GM21723 (cell line): ENCODE results near the gene LIPA.

ENCODE experiments used
- ATAC-seq: cut with Tn5 transposase; IDR thresholded peaks from one replicate; pipeline ENCODE4 v1.9.1; 2021; ENCODE audit warnings: mild to moderate bottlenecking, moderate library complexity; ENCODE audit not compliant: unreplicated experiment

The LIPA gene

DNA sequence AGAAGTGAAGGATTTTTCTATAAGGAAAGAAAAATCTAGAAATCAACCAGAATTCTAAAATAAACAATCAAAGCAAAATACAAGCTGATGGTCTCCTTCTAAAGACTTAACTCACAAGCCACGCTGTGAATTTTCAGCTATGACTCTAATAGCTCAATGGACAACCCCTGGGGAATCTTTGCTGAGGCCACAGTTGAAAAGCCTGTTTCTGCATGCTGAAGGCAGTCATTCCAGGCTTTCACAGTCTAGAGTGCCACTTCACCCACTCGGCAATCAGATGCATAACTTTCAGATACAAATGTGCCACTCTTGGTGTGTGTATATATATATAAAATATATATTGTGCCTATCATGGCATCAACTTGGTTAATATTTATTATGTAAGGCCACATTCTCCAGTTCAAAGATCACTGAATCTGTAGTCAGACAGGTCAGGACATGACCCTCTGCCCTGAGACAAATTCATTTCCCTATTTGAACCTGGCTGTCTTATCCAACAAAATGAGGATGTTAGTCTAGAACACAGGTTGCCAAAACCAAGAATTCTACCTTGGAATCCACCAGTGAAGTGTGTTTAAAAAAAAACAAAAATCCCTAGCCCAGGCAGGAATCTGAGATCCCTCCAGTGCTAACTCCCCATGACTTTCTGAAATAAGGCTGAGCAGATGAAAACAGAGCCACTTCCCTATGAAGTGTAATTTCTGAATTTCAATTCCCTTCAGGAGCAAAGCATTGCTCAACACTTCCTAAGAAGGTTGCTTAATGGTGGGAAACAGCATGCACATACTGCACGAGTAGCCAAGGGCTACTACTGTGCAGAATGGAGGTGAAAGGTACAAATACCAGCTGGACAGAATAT, 9.9 kb downstream of the LIPA start:
- ATAC-seq, result no peak

DNA sequence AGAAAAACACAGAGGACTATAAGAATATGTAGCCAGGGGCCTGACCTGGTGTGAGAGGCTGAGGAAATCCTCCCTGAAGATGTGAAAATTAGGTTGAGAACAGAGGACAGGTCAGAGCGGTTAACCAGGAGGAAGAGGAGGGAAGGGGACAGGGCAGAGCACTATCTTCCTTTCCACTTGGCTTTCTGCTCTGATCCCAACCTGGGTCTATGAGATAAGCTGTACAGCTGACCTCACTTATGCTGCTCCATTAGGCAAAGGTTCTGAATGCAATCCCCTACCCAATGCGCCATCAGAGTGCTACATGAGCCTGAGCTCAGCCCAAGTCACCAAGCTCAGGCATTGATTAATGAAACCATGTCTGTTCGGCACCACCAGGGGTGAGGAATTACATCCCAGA, 10.5 kb downstream of the LIPA start:
- no peak for ATAC-seq

DNA sequence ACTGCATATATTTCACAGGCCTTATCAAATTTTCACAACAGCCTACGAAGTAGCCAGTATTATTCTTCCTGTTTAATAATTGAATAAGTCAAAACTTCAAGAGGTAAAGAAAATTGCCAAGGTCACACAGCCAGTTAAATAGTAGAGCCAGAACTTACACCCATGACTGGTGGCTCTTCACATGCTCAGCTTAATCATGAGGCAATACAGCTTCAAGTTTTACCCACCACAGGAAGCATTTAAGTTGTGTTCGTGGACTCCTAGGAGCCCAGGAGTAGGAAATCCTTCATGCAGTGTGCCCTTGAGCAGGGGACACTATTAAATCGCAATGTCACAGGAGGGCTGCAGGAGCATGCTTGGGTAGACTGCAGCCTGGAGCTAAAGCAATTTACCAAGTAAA, 11.1 kb downstream of the LIPA start:
- ATAC-seq, result no peak

GRCh38 chr10:89238956-89239644, 12.5 kb downstream of the LIPA start:
- ATAC-seq, result no peak

- no peak for ATAC-seq
Observed at GRCh38 chr10:89237849-89238248, 13.7 kb downstream of the LIPA start.

DNA sequence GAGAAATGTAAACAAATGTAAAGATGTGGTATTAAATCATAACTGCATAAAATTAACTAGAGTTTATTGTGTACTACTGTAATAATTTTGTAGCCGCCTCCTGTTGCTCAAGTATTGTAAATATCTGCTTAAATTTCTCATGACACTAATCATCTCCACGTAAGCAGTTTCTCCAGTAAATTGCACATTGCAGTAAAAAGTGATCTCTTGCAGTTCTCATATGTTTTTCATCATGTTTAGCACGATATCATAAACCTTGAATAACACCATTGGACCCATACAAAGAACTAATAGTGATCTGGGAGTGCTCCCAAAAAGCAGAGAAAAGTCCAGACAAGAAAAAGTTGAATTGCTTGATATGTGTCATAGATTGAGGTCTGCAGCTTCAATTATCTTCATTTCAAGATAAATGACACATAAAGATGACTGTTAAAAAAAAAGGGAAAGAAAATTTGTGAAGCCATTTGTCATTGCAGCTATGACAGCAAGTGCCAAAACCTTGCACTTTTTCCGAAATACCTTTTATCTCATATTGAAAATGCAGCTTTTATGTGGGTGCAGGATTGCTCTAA, 15.3 kb downstream of the LIPA start:
- no peak for ATAC-seq

GRCh38 chr10:89235073-89235798, 16.3 kb downstream of the LIPA start:
- no peak for ATAC-seq

- ATAC-seq, result no peak
Observed at GRCh38 chr10:89233033-89233432, 18.5 kb downstream of the LIPA start.

DNA sequence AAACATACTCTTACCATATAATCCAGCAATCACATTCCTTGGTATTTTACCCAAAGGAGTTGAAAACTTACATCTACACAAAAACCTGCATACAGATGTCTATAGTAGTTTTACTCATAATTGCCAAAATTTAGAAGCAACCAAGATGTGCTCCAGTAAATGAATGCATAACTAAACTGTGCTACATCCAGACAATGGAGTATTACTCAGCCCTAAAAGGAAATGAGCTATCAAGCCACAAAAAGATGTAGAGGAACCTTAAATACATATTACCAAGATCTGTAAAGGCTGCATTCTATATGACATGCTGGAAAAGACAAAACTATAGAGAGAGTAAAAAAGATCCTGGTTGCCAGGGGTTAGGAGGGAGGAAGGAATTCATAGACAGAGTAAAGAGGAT, 22.6 kb downstream of the LIPA start:
- ATAC-seq, result no peak

DNA sequence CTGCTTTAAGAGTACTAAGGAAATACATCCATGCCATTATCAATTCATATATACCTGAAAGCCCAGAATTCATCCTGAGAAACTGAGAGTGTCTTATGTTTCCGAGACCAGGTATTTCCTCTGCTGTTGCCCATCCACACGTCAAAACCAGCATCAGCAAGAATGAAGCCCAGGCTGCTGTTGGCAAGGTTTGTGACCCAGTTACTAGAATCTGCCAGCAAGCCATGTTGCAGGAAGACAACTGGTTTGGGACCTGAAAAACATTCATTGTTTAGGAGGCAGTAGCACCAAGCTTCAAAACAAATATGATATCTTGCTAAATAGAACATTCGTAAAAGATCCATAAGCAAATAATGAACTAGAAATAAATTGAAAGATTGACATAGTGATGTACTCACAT, 23.4 kb downstream of the LIPA start:
- ATAC-seq, result no peak

- no peak for ATAC-seq
Observed at GRCh38 chr10:89226891-89227290, 24.7 kb downstream of the LIPA start.

DNA sequence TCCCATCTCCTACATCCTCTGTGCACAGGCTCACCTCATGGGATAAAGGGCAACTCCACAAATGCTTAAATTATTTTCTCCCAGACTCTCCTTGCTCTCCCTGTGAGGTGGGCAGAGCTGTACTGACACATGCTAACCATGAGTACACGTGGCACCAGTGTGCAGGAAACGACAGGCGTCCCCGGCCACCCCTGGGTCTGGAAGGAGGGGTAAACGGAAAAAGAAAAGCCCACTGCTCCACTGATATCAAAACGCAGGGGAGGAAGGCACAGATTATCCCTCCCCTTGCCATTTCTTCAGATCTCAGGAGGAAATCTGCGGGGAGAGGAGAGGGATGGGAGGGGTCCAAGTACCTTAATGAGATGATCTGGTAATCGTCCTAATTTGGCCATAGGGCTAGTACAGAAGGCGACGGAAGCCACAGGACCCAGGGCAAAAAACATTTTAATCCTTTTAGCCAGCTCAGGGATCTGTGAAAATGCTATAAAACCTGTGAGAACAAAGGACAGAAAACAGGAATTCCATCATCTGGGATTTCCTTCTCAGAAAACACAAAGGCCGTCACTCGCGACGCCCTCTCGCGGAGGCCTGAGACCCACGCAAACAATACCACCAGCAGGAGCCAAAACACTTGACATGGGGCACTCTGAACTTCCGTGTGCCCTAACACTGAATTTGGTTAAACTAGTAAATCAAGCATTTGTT, 26.7 kb downstream of the LIPA start:
- no peak for ATAC-seq

DNA sequence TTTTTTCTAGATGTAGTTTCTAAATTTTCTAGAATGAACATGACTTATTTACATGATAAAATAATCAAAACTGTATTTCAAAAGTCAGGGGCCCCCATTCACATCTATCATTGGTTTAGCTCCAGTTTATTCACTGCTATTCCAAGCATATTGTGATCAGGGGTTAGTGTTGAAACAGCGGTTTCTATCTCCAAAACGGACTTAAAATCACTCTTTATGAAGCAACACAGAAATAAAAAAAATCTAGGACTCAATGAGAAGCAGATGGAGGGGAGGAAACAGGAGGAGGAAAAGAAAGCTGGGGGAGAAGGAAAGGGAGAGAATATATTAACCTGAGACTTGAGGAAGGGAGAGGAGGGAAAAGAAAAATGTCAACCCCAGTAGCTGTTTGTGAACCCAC, 29.7 kb downstream of the LIPA start:
- no peak for ATAC-seq

DNA sequence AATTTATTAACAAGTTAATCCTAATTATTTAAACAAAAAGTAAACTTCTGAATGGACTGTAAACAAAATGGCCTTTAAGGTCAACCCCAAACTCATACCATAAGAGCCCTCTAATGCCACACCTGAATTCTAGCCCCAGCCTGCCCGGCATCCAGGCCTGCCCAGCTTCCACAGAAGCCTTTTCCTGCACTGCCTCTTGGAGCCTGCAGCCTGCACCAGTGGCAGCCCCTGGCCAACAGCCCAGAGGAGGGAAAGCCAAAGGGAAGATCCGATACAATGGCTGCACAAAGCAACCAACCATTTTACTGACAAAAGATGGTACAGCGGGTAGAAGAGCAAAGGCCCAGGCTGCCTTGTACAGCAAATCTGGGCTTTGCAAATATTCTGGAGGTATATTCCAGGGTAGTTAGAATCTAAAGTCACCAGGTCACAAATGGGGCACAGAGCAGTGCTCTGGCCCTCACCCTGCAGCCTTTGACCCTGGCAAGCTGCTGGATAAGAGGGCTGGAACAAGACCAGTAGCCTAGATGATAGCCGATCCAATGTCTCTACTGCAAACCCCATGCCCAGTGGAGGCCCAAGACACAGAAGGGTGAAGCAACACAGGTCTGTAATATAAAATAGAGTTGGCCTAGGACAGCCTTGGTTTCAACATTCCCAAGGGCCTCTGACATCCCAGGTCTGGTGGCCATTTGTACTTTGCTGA, 31.9 kb downstream of the LIPA start:
- no peak for ATAC-seq

DNA sequence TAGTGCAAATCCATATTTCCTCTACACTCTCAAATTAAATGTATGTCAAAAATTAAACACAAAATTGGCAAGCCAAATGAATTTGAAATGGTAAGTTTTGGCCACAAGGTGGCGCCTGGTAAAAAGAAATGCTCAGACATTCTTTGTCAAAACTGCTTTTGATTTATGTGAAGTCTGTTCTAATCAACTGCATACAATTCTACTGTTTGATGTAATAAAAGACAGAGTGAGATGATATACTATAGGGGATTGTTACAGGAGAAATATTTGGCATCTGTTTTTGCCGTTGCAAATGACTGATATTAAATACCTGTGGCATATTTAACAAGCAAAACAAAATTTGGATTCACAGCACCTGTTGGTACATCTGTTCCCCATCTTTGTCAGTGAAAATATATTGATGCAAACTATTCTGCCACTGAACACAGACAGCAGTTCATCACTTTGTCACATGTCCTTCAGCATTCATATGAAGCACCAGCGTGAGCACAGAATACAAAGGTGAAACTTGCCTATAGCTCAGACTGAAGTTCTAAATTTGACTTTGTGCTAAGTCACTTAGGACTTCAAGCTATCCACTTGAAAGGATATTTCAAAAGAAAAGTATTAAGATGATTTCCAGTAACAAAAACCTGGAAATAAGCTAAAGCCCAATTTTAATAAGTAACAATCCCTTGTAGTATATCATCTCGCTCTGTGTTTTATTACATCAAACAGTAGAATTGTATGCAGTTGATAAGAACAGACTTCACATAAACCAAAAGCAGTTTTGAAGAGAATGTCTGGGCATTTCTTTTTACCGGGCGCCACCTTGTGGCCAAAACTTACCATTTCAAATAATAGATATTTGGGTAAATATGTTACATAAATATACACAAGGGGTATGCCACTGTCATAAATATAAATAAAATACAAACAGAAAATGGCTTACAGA, 34.3 kb downstream of the LIPA start:
- no peak for ATAC-seq

DNA sequence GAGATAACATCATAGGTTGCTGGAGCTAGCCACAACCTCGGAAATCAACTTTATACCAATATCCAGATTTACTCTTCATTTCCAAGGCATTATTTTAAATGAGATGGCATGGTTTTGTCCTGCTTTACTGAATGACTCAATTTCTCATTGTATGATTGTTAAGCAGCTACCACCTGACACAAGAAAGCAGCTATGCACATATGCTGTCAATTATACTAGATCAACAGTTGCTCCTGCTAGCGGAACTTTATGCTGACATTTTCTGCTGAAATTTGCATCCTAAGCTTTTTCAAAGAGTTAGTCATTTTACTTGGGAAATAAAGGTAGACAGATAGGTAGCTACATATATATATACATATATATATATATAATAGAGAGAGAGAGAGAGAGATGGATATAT, 35.5 kb downstream of the LIPA start:
- no peak for ATAC-seq

DNA sequence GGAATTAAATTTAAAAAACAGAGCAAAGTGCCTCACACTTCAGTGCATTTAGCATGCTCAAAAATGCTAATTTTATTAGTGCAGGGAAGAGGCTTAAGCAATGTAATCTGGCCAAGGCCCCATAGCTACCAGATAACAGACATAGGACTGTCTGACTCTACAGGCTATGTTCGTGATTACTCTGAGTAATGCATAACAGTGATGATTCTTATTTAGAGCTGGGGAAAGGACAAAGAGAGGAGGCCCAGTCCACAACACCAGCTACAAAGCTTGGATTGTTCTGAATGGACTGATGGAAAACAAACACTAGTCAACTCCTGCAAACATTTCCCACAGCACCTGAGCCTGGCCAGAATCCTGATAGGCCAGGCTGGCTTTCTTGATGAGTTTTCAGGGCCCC, 36.1 kb downstream of the LIPA start:
- ATAC-seq, result no peak

DNA sequence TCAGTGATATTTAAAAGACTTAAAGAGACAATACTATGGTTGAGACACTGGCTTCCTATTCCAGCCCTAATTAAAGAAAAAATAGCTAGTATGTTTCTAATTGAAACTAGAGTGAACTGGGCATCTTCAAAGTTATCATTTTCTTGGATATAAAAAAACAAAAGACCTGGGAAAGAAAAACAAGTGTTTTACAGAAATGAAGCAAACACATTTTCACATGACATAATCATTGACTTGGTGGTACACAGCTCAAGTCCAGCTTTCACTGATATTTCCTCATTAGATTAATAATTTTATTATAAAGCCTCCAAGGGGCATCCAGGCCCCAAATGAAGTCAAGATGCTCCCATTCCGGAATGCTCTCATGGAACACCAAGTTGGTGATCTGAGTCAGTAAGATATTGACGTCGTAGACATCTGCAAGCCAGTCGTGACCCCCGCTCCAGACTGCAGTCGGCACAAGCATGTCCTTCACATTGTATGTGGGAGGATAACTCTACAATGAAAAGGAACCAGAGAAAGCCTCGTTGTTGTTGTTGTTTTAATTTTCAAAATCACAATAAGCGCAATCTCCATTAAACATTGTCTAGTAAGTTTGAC, 36.9 kb downstream of the LIPA start:
- ATAC-seq, result no peak
